IPS DF 19.7 (cell line): ENCODE results near the gene NIBAN1.

Experiments used
- DNase-seq: peaks from one replicate; pipeline ENCODE4 v3.0.0-alpha.2; 2013; ENCODE audit warnings: low read depth, low spot score

Gene NIBAN1

GRCh38 chr1:184945029-184945428 is 29.3 kb downstream of the NIBAN1 start:
- no peak for DNase-seq

GRCh38 chr1:184943998-184944397 is 30.3 kb downstream of the NIBAN1 start:
- DNase-seq, result no peak

DNA sequence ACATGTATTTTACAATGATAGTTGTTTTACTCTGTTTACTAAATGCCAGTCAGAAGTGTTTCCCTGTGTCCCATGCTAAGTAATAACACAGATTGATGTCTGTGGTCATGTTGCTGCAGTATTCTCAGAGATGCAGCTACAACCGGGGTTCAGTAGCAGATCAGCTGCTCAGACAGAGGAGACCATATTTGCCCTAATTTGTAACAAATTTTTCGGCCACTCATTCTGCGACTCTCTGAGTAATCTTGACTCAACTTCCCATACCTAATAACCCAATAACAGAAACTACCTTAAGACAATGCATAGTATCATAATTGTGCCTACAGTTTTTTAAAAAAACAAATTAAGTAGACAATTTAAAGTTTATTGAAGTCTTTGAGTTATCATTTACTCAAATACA is 32.6 kb downstream of the NIBAN1 start:
- DNase-seq, result no peak

DNA sequence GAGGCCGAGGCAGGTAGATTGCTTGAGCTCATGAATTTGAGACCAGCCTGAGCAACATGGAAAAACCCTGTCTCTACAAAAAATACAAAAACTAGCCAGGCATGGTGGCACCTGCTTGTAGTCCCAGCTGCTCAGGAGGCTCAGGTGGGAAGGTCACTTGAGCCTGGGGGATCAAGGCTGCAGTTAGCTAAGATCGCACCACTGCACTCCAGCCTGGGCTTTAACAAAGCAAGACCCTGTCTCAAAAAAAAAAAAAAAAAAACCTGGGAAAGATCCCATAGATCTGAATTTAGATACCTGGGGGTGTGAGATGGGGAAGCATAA is 32.9 kb downstream of the NIBAN1 start:
- DNase-seq, result no peak

DNA sequence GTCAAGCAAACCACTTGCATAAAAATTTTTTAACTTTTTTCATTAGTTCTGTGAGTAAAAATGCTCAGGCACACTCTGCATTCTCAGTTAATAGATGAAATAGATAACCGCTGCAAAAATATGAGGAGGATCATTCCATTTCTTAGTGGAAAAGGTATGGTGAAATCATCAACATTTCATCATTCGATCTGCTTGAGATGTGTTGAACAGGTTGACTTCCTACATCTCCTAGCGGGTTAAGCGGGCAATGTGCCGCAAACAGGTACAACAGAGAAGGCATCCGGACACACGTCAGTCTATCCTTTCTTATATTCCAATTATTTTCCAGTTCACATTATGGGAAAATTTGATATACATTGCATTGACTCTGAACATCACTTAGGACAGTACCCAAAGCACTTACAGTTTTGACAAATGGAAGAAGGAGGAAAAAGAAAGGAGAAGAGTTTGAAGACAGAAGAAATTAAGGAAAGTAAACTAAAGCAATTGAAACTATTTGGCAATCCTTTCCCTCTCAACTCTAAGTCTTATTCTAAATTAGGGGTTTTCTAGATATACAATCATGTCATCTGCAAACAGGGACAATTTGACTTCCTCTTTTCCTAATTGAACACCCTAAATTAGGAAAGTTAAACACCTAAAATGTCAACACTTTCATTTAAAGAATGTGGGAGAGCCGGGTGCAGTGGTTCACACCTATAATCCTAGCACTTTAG is 33.5 kb downstream of the NIBAN1 start:
- DNase-seq, result no peak

DNA sequence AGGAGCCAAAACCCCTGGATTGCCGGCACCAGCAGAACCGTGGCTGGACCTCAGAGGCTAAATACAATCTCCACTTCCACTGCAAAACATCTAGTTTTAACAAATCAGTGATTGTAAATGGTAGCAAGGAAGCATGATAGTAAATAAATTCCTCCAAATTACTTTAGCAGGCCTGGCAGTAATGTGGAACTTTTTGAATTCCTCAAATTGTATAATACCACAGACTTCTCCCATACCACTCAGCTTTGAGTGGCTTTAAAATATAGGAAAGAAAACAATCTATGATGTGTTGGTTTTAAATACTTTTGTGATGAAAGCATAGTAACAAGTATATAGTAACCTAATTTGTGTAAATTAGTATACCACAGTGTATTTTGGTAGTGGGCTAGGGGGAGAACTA is 34.1 kb downstream of the NIBAN1 start:
- no peak for DNase-seq

DNA sequence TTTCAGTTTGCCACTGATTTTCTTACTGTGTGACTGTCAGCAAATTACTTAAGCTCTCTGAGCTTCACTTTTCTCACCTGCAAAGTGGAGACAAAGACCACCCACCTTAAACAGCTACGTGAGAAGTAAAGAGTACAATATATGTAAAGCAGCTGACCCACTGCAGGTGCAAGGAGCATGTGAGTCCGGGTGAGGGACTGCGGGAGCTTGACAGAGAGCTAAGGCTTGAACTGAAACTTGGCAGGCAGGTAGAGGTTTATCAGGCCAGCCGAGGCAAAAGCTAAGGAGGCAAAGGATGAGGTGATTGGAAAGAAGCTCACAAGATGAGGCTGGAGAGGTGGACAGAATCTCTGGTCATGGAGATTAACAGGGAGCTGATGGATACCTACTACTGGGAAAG is 36.6 kb downstream of the NIBAN1 start:
- no peak for DNase-seq

DNA sequence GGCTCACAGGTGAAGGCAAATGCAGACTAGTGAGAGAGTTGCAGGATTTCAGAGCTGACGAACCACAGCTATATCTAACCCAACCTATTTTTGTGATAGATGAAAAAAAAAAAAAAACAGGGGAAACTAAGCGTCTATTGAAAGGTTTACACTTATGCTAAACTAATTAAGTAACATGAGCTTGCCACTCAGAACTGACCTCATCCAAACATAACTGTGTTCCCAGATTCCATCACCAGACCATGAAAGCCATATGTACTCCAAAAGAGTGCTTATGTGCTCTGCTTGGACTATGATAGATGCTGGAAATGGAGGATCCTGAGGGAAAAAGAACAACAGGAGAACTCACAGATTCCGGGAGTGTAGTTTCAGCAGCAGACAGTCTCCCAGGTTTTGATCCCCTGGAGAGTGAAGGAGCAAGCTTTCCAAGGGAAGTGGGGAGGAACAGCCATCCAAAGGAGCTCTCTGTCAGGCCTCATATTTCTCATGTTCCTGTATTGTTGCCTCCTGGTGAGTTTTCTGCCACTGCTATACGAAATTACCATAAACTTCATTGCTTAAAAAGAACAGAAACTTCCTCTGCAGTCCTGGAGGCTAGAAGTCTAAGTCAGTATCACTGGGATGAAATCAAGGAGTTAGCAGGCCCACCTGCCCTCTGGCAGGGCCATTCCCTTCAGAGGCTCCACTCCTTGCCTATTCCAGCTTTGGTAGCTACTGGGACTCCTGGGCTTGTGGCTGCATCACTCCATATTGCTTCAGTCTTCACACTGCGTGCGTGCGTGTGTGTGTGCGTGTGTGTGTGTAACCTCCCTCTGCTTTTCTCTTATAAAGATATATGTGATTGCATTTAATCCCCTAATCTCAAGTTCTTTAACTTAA is 38.1 kb downstream of the NIBAN1 start:
- DNase-seq, result no peak

DNA sequence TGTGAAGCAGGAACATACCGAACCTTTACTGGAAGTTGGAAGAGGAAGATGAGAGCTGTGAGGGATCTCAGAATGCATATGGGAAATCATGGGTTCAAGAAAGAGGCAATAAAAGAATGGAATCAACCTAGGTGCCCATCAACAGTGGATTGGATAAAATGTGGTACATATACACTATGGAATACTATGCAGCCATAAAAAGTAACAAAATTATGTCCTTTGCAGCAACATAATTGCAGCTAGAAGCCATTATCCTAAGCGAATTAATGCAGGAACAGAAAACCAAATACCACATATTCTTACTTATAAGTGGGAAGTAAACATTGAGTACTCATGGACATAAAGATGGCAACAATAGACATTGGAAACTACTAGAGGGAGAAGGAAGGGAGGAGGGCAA is 40.4 kb downstream of the NIBAN1 start:
- no peak for DNase-seq

GRCh38 chr1:184932319-184932718 is 42.0 kb downstream of the NIBAN1 start:
- DNase-seq, result no peak

DNA sequence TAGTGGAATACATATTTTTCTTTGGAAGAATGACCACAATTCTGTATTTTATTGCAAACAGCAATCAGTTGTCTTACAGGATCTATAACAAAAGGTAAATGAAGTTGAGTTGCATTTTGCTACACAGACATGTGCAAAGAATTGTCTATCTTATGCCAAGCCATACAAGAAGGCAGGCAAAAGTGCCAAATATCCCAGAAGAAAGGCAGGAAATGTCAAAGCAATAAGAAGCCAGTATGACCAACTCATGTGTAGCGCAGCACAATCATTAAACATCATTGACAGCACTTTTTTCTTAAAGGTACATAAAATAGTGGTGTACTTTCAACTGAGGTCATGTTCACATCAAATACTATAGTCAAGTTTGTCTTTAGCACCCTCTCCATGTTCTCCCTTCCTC is 42.7 kb downstream of the NIBAN1 start:
- DNase-seq, result no peak

GRCh38 chr1:184930645-184931044 is 43.7 kb downstream of the NIBAN1 start:
- no peak for DNase-seq

- DNase-seq, result no peak
Observed at GRCh38 chr1:184930232-184930631, 44.1 kb downstream of the NIBAN1 start.

GRCh38 chr1:184929711-184930202 is 44.6 kb downstream of the NIBAN1 start:
- DNase-seq, result no peak

DNA sequence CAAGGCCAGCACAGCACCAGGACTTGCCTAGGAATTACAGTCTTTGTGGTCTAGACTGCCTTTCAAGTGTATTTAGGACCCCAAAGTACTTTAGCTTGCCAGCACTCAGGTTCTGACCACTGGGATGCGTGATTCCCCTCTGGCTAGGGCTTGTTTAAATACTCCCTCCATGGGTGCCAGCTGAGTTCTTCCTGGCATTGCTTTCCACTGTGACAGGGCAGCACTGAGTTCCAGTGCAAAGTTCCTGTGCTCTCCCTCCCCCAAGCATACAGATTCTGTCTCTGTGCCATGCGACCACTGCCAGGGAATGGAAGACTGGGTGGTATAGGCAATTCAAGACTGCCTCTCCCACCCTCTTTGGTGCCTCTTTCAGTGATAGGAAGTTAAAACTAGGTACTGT is 45.9 kb downstream of the NIBAN1 start:
- no peak for DNase-seq
